Upper lobe of left lung (tissue), 4 donors: ENCODE measurements around the gene PRCD.

ENCODE experiments used
- POLR2A ChIP-seq, 4 donors: fragments of 450-650 bp; IDR thresholded peaks; one replicate each; pipeline ENCODE4 v1.5.1; 2016 to 2017; ENCODE audit warnings: antibody characterized with exemption in 4 of 4, mild to moderate bottlenecking in 2 of 4
- POLR2AphosphoS5 ChIP-seq, 2 donors: sonication (generic); formaldehyde crosslinking; IDR thresholded peaks; one replicate each; pipeline ENCODE4 v1.5.1; 2017; ENCODE audit warnings: antibody characterized with exemption in 2 of 2
- TF ChIP-seq, protein P1 (sequence below), 6 experiments: fragments of 450-650 bp in 4 of 6; fragments of 200-600 bp in 2 of 6; sonication (generic) in 2 of 6; IDR thresholded peaks; one replicate each; pipeline ENCODE4 v1.5.1; 2016 to 2019; ENCODE audit warnings: antibody characterized with exemption in 6 of 6

- TF ChIP-seq, protein P1, sequence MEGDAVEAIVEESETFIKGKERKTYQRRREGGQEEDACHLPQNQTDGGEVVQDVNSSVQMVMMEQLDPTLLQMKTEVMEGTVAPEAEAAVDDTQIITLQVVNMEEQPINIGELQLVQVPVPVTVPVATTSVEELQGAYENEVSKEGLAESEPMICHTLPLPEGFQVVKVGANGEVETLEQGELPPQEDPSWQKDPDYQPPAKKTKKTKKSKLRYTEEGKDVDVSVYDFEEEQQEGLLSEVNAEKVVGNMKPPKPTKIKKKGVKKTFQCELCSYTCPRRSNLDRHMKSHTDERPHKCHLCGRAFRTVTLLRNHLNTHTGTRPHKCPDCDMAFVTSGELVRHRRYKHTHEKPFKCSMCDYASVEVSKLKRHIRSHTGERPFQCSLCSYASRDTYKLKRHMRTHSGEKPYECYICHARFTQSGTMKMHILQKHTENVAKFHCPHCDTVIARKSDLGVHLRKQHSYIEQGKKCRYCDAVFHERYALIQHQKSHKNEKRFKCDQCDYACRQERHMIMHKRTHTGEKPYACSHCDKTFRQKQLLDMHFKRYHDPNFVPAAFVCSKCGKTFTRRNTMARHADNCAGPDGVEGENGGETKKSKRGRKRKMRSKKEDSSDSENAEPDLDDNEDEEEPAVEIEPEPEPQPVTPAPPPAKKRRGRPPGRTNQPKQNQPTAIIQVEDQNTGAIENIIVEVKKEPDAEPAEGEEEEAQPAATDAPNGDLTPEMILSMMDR (IDR thresholded peaks at IDR 0.05) = no peak
- no peak for TF ChIP-seq POLR2A (IDR thresholded peaks at IDR 0.05)
- TF ChIP-seq POLR2AphosphoS5 (IDR thresholded peaks at IDR 0.05) = no peak
Measured at GRCh38 chr17:76538941-76539570, 788 bp upstream of the PRCD start.
